ENCODE measurements around the gene FBXW4. TPM values are rescaled to one million over a fixed set of nuclear protein-coding genes. Genes with fewer than 3 reads are reported as not detected.
"Not testable (repeated sequence)": the region's sequence is repeated elsewhere in the genome, so short reads cannot be mapped to it uniquely, and the experiment has no call there.

The FBXW4 gene
- polyA plus RNA-seq, 1 donor from 2014 or later, result 7.7 TPM

DNA sequence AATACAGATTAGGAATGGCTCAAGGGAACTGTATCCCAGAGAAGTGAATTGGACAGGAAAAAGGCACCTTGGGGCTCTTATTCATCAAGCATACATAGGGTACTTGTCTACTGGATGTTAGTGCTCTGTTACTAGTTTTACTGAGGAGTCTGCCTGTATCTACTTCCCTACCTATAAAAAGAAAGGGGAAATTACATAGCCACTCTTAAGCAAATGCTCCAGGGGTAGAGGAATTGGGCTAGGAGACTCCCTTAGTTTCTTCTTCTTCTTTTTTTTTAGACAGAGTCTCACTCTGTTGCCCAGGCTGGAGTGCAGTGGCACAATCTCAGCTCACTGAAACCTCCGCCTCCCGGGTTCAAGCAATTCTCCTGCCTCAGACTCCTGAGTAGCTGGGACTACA lies 101.6 kb downstream of the FBXW4 start:
- not testable (repeated sequence) for H3K9me2 ChIP-seq (ENCODE audit: insufficient read depth, low read length); H2AFZ ChIP-seq (ENCODE audit: low read depth, low read length); H3K36me3 ChIP-seq (ENCODE audit: insufficient read depth, low read length); H3K27ac ChIP-seq (ENCODE audit: low read length); H3F3A ChIP-seq (ENCODE audit: insufficient read depth, low read length, poor library complexity, severe bottlenecking); H3K4me2 ChIP-seq (ENCODE audit: low read length); H3K9me3 ChIP-seq (ENCODE audit: low read length); H4K20me1 ChIP-seq (ENCODE audit: insufficient read depth); H3K79me2 ChIP-seq (replicated peaks; ENCODE audit: insufficient read depth, low read length); H3K9ac ChIP-seq (ENCODE audit: low read length); H3K4me3 ChIP-seq (ENCODE audit: low read length); H3K27me3 ChIP-seq (ENCODE audit: insufficient read depth, low read depth, low read length)

DNA sequence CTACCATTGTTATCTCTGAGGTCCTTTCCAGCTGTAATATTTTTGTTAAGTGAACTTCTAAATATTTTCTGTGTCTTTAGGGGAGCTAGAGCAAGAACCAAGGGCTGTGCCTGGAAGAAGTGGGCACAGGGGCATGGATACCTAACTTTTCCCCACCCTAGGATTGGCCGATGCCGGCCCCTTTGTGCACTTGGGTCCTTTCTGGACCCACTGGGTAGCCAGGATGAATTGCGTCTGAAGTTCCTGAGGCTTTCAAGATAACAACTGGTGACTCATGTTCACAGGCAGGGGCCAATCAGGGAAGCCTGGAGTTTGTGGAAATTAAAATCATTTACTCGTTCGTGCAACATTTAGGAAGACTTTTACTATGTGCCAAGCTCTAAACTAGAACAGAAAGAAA lies 106.1 kb downstream of the FBXW4 start:
- Histone ChIP-seq H3K9ac (ENCODE audit: low read length) (peak overlapping the region; percentile 85), H3K36me3 (ENCODE audit: insufficient read depth, low read length) (no peaks in the 10 kb centered on the region), H3K9me2 (ENCODE audit: insufficient read depth, low read length) (no peaks in the 10 kb centered on the region), H3K27ac (ENCODE audit: low read length) (no peak overlapping the region), H3K9me3 (ENCODE audit: low read length) (no peaks in the 10 kb centered on the region), H3K79me2 (replicated peaks; ENCODE audit: insufficient read depth, low read length) (peaks cover 17% of the 10 kb centered on the region), H3F3A (ENCODE audit: insufficient read depth, low read length, poor library complexity, severe bottlenecking) (no peaks in the 10 kb centered on the region), H3K27me3 (ENCODE audit: insufficient read depth, low read depth, low read length) (no peaks in the 10 kb centered on the region), H3K4me2 (ENCODE audit: low read length) (peak overlapping the region; percentile 84), H4K20me1 (ENCODE audit: insufficient read depth) (no peaks in the 10 kb centered on the region), H3K4me3 (ENCODE audit: low read length) (peak overlapping the region; percentile 92), H2AFZ (ENCODE audit: low read depth, low read length) (peak overlapping the region; percentile 99)
- TF ChIP-seq MXI1 (conservative IDR thresholded peaks at IDR 0.05; ENCODE audit: poor library complexity, severe bottlenecking) (no peak), SMC3 (conservative IDR thresholded peaks at IDR 0.05; ENCODE audit: poor library complexity) (no peak), RAD21 (conservative IDR thresholded peaks at IDR 0.05) (no peak), EP300 (conservative IDR thresholded peaks at IDR 0.05; ENCODE audit: poor library complexity, severe bottlenecking) (no peak)
- TF ChIP-seq, protein P1, sequence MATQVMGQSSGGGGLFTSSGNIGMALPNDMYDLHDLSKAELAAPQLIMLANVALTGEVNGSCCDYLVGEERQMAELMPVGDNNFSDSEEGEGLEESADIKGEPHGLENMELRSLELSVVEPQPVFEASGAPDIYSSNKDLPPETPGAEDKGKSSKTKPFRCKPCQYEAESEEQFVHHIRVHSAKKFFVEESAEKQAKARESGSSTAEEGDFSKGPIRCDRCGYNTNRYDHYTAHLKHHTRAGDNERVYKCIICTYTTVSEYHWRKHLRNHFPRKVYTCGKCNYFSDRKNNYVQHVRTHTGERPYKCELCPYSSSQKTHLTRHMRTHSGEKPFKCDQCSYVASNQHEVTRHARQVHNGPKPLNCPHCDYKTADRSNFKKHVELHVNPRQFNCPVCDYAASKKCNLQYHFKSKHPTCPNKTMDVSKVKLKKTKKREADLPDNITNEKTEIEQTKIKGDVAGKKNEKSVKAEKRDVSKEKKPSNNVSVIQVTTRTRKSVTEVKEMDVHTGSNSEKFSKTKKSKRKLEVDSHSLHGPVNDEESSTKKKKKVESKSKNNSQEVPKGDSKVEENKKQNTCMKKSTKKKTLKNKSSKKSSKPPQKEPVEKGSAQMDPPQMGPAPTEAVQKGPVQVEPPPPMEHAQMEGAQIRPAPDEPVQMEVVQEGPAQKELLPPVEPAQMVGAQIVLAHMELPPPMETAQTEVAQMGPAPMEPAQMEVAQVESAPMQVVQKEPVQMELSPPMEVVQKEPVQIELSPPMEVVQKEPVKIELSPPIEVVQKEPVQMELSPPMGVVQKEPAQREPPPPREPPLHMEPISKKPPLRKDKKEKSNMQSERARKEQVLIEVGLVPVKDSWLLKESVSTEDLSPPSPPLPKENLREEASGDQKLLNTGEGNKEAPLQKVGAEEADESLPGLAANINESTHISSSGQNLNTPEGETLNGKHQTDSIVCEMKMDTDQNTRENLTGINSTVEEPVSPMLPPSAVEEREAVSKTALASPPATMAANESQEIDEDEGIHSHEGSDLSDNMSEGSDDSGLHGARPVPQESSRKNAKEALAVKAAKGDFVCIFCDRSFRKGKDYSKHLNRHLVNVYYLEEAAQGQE (IDR thresholded peaks at IDR 0.05; ENCODE audit: borderline replicate concordance), result no peak

DNA sequence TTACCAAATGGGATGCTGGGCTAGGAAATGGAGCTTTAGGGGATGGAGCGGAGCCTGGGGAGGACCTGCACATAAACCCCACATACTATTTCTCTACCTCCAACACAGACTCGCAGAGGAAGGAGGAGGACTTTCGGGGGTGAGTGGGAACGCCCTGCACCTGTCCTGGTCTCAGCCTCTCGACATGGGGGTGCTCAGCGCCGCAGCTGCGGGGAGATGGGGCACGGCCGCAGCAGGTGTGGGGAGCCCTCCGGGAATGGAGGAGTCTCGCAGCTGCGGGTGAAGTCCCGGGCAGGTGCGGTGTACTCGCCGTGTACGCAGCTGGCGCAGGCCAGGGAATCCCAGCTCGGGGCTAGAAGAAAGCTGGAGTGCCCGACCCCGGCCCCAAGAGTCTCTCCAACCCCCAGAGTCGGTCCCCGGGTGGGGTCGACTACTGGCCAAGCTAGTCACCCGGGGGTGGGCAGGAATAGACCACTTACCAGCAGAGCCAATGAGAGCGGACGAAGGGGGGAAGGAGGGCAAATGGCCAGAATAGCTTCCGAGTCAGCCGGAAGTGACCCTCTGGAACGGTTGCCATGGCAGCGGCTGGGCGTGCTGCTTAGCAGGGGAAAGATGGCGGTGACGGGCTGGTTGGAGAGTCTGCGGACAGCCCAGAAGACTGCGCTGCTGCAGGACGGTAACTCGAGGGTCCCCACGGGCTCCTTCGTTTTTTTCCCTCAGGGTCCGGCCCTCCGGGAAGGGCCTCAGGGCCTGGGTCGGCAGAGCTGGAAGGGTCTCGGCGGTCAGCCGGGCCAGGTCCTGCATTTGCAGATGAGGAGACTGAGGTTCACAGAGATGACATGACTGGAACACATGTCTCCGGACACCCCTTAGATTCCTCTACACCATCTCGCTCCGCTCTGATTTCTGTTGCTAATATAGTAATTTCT lies 107.0 kb downstream of the FBXW4 start, which contains the start of the genes DPCD and POLL:
Gene DPCD, plus strand, starts transcription at position 597 of the 929 bp plus-strand sequence. Its CDS starts 16 bp downstream, at position 613.
Gene POLL, minus strand, starts transcription at position 533 of the 929 bp plus-strand sequence. CDS start 897 bp downstream, outside the sequence.
- H3K27ac ChIP-seq (ENCODE audit: low read length), result peak within 1 kb of the TSS; percentile 48
- H3K4me3 ChIP-seq (ENCODE audit: low read length), result peak within 1 kb of the TSS; percentile 92
- no peaks in the 10 kb centered on the region for H4K20me1 ChIP-seq (ENCODE audit: insufficient read depth)
- peak within 1 kb of the TSS; percentile 99 for H2AFZ ChIP-seq (ENCODE audit: low read depth, low read length)
- TF ChIP-seq, protein P1 (IDR thresholded peaks at IDR 0.05; ENCODE audit: borderline replicate concordance), result no peak
- TF ChIP-seq EZH2 (IDR thresholded peaks at IDR 0.05; ENCODE audit: borderline replicate concordance, insufficient read depth, low read length, poor library complexity, severe bottlenecking) (no peak), RAD21 (conservative IDR thresholded peaks at IDR 0.05) (no peak), POLR2AphosphoS5 (IDR thresholded peaks at IDR 0.05) (peak; percentile 71), EP300 (conservative IDR thresholded peaks at IDR 0.05; ENCODE audit: poor library complexity, severe bottlenecking) (no peak), TAF1 (IDR thresholded peaks at IDR 0.05; ENCODE audit: low read depth) (peak; percentile 64), MXI1 (conservative IDR thresholded peaks at IDR 0.05; ENCODE audit: poor library complexity, severe bottlenecking) (peak; percentile 95)
- H3K36me3 ChIP-seq (ENCODE audit: insufficient read depth, low read length), result no peaks in the 10 kb centered on the region
- H3K9ac ChIP-seq (ENCODE audit: low read length), result peak within 1 kb of the TSS; percentile 85
- peaks cover 17% of the 10 kb centered on the region for H3K79me2 ChIP-seq (replicated peaks; ENCODE audit: insufficient read depth, low read length)
- no peaks in the 10 kb centered on the region for H3K9me3 ChIP-seq (ENCODE audit: low read length)
- H3K9me2 ChIP-seq (ENCODE audit: insufficient read depth, low read length), result no peaks in the 10 kb centered on the region
- no peaks in the 10 kb centered on the region for H3F3A ChIP-seq (ENCODE audit: insufficient read depth, low read length, poor library complexity, severe bottlenecking)
- H3K4me2 ChIP-seq (ENCODE audit: low read length), result peak within 1 kb of the TSS; percentile 84
- H3K27me3 ChIP-seq (ENCODE audit: insufficient read depth, low read depth, low read length), result no peaks in the 10 kb centered on the region
